K562 (cell line): ENCODE measurements around the gene BCL7C. TPM values are rescaled to one million over a fixed set of nuclear protein-coding genes. Genes with fewer than 3 reads are reported as not detected.

Experiments used
- NCOA4 ChIP-seq: fragments of 450-650 bp; IDR thresholded peaks from 2 replicates; pipeline ENCODE4 v1.6.1; 2018; ENCODE audit warnings: mild to moderate bottlenecking; ENCODE audit not compliant: partially characterized antibody
- NCOA6 ChIP-seq: fragments of 450-650 bp; IDR thresholded peaks from 2 replicates; pipeline ENCODE4 v1.6.1; 2017; ENCODE audit warnings: mild to moderate bottlenecking
- NR4A1 ChIP-seq, 2 experiments: fragments of 250-450 bp in 1 of 2; fragments of 450-650 bp in 1 of 2; sonication (Bioruptor Pico) in 1 of 2; IDR thresholded peaks; 2 replicates each; pipeline versions ENCODE4 v1.4.0 to v1.6.1; 2016 to 2020; ENCODE audit warnings: mild to moderate bottlenecking in 2 of 2, missing compliant biosample characterization in 1 of 2, missing genetic modification characterization in 1 of 2, moderate library complexity in 1 of 2
- THRAP3 ChIP-seq: fragments of 450-650 bp; IDR thresholded peaks from 2 replicates; pipeline ENCODE4 v1.6.1; 2016; ENCODE audit warnings: mild to moderate bottlenecking, inconsistent platforms, borderline replicate concordance
- ZBTB33 ChIP-seq: sonication (generic); formaldehyde crosslinking; IDR thresholded peaks from 2 replicates; pipeline ENCODE4 v1.8.1; 2023; ENCODE audit warnings: mild to moderate bottlenecking, missing genetic modification reagents
- polyA plus RNA-seq, 8 experiments: library from polyadenylated mRNA; depleted of rRNA in 4 of 8; stranded (reverse) in 5 of 8; unstranded in 3 of 8; fragments of >200 nt; fragmentation: Nextera tagmentation in 2 of 8; fragmentation: Illumina TruSeq in 1 of 8; extraction: Ambion mirVana in 2 of 8; extraction: Trizol in 1 of 8; gene quantifications; 2 replicates each; pipeline versions ENCODE4 v1.2.1 to v1.2.3, GENCODE V29; 2011 to 2014; ENCODE audit warnings: inconsistent platforms in 1 of 8, missing spikeins in 1 of 8
- total RNA-seq, 7 experiments: library from RNA; depleted of rRNA in 6 of 7; stranded (reverse); fragments of >200 nt in 6 of 7; fragmentation: Illumina TruSeq in 2 of 7; extraction: Trizol in 2 of 7; gene quantifications; 2 replicates each; pipeline versions ENCODE4 v1.2.1 to v1.2.3, GENCODE V29; 2011 to 2021; ENCODE audit warnings: low replicate concordance in 1 of 7
- TF ChIP-seq, protein P1 (sequence below): fragments of 450-650 bp; IDR thresholded peaks from 2 replicates; pipeline ENCODE4 v1.6.1; 2016; ENCODE audit warnings: low read depth
- TF ChIP-seq, protein P2 (sequence below): fragments of 250-450 bp; sonication (Bioruptor Pico); IDR thresholded peaks from 2 replicates; pipeline ENCODE4 v1.5.0; 2021; ENCODE audit warnings: mild to moderate bottlenecking, moderate library complexity
- TF ChIP-seq, protein P3 (sequence below): fragments of 450-650 bp; formaldehyde crosslinking; IDR thresholded peaks from 2 replicates; pipeline ENCODE4 v1.4.0; 2022; ENCODE audit warnings: mild to moderate bottlenecking, moderate library complexity

BCL7C gene
- total and polyA plus RNA-seq, 9 of the 15 experiments (the other 6 are each of a cell fraction or from before 2014, with no cell fraction given): 1.7 to 85.8 (median 19.6) TPM

GRCh38 chr16:30874821-30875717 lies 18.8 kb downstream of the BCL7C start (continued):
- TF ChIP-seq, protein P1, sequence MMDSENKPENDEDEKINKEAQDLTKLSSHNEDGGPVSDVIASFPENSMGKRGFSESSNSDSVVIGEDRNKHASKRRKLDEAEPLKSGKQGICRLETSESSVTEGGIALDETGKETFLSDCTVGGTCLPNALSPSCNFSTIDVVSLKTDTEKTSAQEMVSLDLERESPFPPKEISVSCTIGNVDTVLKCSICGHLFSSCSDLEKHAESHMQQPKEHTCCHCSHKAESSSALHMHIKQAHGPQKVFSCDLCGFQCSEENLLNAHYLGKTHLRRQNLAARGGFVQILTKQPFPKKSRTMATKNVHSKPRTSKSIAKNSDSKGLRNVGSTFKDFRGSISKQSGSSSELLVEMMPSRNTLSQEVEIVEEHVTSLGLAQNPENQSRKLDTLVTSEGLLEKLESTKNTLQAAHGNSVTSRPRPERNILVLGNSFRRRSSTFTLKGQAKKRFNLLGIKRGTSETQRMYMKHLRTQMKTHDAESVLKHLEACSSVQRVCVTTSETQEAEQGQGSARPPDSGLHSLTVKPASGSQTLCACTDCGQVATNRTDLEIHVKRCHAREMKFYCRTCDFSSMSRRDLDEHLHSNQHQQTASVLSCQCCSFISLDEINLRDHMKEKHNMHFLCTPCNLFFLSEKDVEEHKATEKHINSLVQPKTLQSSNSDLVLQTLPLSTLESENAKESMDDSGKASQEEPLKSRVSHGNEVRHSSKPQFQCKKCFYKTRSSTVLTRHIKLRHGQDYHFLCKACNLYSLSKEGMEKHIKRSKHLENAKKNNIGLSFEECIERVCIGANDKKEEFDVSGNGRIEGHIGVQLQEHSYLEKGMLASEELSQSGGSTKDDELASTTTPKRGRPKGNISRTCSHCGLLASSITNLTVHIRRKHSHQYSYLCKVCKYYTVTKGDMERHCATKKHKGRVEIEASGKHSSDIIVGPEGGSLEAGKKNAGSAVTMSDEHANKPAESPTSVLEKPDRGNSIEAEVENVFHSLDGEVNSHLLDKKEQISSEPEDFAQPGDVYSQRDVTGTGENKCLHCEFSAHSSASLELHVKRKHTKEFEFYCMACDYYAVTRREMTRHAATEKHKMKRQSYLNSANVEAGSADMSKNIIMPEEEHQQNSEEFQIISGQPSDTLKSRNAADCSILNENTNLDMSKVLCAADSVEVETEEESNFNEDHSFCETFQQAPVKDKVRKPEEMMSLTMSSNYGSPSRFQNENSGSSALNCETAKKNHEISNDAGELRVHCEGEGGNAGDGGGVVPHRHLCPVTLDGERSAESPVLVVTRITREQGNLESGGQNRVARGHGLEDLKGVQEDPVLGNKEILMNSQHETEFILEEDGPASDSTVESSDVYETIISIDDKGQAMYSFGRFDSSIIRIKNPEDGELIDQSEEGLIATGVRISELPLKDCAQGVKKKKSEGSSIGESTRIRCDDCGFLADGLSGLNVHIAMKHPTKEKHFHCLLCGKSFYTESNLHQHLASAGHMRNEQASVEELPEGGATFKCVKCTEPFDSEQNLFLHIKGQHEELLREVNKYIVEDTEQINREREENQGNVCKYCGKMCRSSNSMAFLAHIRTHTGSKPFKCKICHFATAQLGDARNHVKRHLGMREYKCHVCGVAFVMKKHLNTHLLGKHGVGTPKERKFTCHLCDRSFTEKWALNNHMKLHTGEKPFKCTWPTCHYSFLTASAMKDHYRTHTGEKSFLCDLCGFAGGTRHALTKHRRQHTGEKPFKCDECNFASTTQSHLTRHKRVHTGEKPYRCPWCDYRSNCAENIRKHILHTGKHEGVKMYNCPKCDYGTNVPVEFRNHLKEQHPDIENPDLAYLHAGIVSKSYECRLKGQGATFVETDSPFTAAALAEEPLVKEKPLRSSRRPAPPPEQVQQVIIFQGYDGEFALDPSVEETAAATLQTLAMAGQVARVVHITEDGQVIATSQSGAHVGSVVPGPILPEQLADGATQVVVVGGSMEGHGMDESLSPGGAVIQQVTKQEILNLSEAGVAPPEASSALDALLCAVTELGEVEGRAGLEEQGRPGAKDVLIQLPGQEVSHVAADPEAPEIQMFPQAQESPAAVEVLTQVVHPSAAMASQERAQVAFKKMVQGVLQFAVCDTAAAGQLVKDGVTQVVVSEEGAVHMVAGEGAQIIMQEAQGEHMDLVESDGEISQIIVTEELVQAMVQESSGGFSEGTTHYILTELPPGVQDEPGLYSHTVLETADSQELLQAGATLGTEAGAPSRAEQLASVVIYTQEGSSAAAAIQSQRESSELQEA: no peak
- no peak for TF ChIP-seq THRAP3
- TF ChIP-seq NCOA6: no peak
- TF ChIP-seq ZBTB33 (CRISPR knock-in tag): no peak
- no peak for TF ChIP-seq NCOA4
- 0 out of 2 replicates have a peak, but pooled peaks have one; percentile 28 for TF ChIP-seq NR4A1 (CRISPR knock-in tag; IDR thresholded peaks at IDR 0.05)
- TF ChIP-seq NR4A1 (tag; IDR thresholded peaks at IDR 0.05): peak; percentile 72; the same call in 1 of the 2 replicates
- TF ChIP-seq, protein P2, sequence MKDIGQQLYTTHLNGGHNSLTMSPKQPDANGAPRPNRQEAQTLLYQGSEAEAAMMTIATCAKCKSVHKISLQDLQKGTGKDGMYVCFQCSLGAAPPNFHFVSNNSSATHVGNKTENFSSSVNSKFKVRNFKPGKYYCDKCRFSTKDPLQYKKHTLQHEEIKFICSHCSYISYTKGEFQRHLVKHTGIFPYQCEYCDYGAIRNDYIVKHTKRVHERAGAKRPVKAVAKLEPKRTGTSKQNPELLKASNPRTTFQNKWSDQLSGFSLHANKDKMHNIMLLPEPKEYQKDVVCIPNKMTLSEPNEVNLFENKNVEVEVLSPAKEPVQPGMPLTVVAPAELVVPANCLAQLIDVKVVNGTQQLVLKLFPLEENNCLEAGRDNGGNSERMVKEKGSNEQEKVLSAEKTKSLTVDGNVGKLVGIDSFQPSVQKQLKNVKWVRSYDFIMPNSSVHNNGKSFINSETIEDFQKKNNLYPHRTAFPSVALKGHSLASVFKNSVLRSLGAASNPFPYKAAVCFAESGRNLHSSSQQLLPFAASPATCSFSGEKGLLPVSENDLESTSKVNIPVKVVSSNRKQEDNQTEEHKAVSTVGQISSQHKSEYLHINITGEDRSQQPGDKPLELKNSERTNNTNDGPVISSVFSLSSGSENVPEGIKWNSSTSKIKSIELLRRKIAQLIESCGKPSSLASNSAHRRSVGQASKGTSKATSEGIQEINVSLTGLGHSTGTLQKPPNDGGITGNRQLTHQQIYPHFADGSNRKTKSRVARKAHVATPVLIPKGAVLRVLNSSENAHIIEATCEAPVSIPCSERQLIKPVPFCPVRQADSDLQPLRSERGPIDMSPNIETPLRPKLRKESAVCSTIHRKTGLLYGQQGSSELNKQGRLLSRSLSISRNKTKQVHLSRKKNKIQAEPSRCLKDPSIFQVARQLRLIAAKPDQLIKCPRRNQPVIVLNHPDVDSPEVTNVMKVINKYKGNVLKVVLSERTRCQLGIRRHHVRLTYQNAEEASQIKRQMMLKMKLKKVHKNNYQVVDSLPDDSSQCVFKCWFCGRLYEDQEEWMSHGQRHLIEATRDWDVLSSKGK (CRISPR knock-in tag): no peak
- TF ChIP-seq, protein P3, sequence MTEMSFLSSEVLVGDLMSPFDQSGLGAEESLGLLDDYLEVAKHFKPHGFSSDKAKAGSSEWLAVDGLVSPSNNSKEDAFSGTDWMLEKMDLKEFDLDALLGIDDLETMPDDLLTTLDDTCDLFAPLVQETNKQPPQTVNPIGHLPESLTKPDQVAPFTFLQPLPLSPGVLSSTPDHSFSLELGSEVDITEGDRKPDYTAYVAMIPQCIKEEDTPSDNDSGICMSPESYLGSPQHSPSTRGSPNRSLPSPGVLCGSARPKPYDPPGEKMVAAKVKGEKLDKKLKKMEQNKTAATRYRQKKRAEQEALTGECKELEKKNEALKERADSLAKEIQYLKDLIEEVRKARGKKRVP: no peak
